Activated CD8-positive, alpha-beta memory T cell treated with anti-CD3 and anti-CD28 coated beads, Interleukin-2, amount 50 U/mL, for 24 hours (primary cell): ENCODE data around the gene GRSF1.
"Not testable (repeated sequence)": the region's sequence is repeated elsewhere in the genome, so short reads cannot be mapped to it uniquely, and the experiment has no call there.

Experiments used
- DNase-seq: peaks from one replicate; pipeline ENCODE4 v3.0.0-alpha.2; 2020; ENCODE audit errors: extremely low read depth

The GRSF1 gene

DNA sequence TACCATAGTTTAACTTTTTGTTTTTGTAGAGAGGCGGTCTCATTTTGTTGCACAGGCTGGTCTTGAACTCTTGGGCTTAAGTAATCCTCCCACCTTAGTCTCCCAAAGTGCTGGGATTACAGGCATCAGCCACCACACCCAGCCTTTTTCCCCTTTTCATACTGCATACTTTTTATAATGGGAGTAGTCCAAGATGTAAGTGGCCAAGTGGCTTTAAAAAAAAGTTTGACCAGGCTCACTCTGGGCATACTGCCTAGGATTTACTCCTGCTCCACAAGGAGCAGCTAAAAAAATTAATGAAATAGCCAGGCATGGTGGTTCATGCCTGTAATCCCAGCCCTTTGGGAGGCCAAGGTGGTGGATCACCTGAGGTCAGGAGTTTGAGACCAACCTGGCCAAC, 6.0 kb downstream of the GRSF1 start:
- no peak for DNase-seq

DNA sequence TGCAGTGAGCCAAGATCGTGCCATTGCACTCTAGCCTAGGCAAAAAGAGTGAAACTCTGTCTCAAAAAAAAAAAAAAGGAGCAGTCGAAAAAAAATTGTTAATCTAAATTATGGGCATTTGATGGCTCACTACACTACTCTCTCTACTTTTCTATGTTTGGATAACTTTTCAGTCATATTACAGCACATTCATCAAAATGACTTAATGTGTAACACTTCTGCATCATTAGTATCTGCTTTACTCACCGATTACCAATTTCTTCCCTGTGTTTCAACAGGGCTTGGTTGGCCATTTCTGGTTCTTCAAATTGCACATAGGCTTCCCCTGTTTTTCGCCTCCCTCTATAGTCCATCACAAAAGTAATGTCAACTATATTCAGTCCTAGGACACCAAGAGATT, 8.4 kb downstream of the GRSF1 start:
- DNase-seq = no peak

DNA sequence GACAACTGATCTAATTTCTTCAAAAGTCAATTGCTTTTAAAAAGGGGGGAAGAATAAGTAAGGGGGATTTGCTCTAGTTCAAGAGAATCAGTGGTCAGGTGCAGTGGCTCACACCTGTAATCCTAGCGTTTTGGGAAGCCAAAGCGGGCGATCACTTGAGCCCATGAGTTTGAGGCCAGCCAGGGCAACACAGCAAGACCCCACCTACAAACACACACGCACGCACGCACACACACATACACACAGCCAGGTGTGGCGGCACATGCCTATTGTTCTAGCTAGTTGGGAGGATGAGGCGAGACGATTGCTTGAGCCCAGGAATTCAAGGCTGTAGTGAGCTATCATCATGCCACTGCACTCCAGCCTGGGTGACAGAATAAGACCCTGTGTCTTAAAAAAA, 9.6 kb downstream of the GRSF1 start:
- no peak for DNase-seq

DNA sequence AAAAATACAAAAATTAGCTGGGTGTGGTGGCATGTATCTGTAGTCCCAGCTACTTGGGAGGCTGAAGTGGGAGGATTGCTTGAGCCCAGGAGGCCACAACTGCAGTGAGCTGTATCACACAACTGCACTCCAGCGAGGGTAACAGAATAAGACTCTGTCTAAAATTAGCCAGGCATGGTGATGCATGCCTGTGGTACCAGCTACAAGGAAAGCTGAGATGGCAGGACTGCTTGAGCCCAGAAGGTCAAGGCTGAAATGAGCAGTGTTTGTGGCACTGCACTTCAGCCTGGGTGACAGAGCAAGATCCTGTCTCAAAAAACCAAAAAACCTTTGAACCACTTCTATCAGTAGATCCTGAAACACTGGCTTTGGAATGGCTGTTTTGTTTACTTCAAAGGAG, 10.2 kb downstream of the GRSF1 start:
- DNase-seq = no peak

DNA sequence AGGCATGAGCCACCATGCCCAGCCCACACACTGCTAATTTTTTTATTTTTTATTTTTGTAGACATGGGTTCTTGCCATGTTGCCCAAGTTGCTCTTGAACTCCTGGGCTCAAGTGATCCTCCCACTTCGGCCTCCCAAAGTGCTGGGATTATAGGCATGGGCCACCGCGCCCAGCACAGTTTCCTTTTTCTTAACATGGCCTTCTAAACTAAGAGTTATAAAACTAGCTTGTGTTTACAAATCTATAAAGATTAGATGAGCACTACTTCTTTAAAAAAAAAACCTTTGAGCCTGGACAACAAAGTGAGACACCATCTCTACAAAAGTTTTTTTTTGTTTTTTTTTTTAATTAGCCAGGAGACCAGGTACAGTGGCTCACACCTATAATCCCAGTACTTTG, 10.7 kb downstream of the GRSF1 start:
- DNase-seq = no peak

DNA sequence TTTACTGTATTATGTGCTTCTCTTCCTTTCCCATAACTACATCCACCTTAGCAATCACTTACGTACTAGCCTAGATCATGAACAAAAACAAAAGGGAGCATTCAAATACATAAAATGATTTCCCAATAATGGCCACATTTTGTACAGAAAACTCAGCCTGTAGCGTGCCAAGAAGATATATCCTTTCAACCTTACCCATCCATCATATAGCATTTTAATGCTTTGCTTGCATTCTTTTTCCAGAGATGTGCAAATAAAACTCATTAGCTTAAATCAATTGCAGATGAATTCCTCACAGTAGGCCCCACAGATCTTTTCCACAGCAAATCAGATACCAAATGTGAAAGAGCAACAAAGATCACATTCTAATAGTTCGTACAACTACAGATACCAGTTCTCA, 20.8 kb downstream of the GRSF1 start:
- no peak for DNase-seq

DNA sequence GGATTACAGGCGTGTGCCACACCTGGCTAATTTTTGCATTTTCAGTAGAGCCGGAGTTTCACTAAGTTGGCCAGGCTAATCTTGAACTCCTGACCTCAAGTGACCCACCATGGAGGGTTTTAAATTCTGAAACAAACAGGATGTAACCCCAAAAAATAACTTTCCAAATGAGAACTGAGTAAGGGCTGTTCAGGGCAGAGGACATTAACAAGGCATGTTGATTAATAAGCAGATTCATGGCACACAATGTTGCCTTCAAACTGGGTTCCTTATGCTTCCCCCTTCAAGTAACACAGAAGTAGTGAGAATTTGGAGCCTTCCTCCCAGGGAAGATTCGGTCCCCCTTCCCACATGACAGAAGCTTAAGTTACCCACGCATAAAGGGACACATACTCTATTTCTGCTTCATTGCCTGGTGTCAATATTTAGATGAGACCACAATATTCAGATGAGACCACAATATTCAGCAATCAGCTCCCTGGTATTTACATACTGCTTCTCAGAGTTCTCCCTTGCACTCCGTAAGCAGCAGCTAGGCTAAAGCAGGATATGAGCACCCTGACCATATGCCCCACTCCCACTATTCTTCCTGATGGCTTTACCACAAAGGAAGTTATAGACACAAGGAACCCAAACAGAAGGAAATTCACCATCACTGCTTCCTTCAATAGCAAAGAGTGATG, 21.4 kb downstream of the GRSF1 start:
- DNase-seq = no peak

DNA sequence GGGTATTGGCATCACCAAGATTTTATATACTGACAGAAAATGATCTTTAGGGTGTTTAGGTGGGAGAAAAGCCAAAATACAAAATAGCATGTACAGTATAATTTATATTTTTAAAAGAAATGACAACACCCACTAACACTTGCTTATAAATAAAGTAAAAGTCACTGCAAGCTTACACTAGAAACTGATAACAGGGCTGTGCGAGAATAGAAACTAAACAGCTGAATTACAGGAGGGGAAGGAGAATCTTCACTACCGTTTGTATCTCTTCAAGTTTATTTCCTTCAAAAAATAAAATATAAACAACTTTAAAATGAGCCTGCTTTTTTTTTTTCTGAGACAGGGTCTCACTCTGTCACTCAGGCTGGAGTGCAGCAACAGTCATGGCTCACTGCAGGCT, 22.8 kb downstream of the GRSF1 start:
- DNase-seq = no peak

DNA sequence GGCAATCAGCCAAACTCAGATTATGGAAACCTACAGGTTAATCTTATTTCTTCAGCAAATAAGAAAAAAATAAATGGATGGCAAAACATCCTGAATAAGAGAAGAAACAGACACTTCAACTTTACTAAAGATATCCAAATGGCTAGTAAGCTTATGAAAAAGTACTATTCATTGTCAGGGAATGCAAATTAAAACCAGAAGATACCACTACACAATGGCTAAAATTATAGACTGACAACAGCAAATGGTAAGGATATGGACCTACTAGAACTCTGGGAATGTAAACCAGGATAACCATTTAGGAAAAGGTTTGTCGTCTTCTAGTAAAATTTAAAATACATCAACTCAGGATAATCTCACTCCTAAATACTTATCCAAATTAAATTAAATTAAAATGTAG, 24.3 kb downstream of the GRSF1 start:
- DNase-seq = no peak

DNA sequence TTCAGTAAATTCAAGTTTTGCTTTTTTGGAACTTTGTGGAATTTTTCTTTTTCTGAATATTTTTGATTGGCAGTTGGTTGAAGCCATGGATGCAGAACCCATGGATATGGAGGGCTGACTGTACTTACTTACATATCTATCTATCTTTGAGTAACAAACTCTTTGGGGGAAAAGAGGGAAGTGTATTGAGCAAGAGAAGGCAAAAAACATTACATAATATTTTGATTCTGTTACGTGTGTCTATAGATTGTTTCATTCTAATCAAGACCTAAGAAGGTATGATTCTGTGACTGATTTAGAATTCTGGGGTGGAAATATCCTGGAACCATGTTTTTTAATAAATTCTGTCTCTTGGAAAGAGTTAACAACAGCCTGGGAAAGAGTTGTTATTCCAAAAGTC, 31.5 kb downstream of the GRSF1 start:
- no peak for DNase-seq

DNA sequence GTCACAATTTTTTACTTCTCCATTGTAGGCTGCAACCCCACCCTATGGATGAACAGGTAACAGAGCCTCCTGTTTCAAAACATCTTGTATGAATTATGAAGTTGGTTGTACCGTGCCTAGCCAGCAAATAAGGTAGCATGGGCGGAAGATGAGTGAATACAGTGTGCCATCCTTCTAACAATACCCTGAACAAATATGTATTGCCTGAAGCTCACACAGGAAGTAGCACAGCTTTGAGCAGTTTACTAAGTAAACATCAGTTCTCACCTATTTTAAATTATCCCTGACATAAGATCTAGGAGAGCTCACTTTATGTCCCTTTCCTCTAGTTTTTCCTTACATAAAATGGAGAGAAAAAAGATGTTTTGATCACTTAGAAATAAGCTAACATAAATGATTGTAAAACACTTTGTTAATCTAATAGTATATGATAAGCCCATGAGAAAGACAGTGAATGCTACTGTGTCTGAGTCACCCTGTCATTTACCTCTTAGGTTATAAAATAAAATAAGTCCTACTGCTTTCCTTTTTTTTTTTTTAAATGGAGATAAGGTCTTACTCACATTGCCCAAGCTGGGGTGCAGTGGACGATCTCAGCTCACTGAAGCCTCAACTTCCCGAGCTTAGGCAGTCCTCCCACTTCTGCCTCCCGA, 36.6 kb downstream of the GRSF1 start:
- no peak for DNase-seq

DNA sequence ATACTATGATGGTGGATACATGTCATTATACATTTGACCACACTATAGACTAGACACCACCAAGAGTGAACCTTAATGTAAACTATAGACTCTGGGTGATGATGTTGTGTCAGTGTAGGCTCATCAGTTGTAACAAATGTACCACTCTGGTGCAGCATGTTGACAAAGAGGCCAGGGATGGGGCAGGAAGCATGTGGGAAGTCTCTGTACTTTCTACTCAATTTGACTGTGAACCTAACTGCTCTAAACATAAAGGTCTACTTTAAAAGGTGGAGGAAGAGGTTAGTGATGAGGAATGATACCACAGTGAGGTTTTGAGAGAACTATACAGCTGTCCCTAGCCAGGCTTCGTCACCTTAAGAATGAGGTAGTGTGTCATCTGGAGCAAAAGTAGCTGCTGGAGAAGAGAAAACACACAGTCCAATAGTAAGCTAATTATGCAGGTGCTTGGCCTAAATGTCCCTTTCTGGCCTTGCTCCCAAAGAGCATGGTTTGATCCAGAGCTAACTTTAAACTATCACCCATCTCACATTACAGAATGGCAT, 38.4 kb downstream of the GRSF1 start:
- no peak for DNase-seq

DNA sequence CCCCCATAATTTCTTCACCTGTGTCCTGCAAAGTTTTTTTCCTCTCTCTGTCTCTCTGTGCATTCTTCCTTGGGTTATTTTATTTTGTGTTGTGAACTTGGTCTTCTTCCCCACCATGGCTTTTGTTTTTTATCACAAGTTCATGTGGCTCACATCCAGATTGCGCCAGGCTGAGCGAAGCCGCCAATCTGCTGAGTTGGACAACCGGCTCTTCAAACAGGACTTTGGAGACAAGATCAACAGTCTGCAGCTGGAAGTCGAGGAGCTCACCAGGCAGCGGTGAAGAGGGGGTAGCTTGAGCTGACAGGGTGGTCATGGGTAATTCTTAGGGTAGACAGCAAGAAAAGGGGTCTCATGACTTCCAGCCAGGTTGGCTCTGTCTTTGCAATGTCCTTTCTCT, 46.1 kb downstream of the GRSF1 start:
- no peak for DNase-seq

DNA sequence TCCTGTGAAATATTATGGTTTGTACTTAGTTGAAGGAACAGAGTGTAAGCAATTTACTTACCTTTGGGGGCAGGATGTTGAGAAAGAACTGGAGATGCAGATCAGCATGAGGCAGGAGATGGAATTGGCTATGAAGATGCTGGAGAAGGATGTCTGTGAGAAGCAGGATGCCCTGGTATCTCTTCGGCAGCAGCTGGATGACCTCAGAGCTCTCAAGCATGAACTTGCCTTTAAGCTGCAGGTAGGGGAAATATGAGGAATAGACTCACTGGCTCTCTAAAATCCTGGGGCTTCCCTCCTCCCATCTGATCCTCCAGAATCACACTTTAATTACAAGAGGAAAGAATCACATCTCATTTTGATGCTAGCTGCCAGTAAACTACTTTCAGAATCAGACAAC, 51.0 kb downstream of the GRSF1 start:
- no peak for DNase-seq

DNA sequence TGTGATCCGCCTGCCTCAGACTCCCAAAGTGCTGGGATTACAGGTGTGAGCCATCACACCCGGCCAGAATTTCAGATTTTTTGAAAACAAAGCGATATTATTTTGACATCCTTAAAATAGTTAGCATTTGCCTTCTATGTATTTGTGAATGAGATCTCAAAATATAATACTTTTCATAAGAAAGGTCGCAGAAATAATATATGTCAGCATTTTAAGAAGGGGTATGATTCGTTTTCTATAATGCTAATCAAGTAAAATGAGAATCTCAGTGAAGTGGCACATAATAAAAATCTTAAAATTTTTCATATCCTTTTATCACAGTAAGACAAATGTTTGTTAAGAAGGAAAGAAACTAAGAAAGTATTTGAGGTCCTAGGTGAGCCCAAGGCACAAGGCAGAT, 52.2 kb downstream of the GRSF1 start:
- no peak for DNase-seq

DNA sequence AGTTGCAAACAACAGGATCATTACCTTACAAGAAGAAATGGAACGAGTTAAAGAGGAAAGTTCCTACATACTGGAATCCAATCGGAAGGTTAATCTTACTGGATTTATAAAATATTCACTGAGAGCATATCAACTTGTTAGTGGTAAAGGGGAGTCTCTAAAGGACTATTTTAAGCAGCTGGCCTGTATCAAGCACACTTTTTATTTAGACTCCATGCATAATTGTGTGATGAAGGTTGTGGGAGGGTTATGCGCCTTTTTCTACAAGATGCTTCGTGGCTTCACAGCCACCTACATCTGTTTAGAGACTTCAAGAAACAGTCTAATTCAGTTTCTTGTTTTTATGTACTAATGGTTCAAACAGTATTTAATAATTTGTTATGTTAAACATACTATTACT, 56.6 kb downstream of the GRSF1 start:
- DNase-seq = no peak

DNA sequence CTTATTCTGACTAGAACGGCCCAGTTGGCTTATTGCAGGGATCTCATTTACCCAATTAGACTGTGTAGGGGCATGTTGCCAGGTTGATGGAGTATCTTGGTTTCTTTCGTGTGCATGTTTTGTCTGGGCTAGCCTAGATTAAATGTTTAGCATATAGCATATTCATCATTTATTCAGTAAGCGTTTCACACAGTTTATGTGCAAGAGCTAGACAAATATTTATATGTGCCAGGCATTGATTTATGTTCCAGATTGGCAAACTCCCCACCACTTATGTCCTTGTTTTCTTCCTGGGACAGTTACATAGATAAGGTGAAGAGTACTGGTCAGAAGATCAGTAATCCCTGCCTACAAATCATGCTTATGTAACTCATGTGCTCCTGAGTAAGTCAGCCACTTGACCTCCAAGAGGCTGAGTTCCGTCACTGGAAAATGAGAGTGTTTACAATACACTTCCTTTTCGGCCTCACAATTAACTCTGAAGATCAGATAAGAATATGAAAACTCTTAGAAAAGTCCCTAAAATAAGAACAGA, 60.7 kb downstream of the GRSF1 start:
- DNase-seq = no peak

DNA sequence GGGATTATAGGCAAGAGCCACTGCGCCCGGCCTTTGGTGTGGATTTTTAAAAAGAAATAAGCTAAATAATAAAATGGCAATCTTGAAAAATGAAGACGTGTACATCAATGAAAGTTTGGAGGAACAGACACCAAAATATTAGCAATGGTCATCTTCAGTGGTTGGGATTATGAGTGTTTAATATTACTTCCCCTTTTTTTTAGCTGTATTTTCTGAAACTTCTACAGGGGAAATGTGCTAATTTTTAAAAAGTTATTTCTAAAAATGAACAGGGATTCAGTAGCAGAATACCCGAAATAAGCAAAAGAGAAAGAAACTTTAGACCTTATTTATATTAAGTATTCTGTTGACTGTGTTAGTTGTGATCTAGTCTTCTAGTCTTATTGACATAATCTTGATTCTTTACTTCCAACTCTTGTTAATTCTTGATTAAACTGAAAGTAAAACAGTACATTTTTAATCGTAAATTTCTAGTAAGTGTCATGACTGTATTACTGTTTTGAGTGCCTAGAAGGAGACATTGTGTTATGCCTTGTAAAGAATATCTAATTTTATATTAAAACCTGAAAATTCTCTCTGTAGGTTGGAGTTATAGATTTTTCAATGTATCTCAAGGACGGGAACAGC, 66.6 kb downstream of the GRSF1 start:
- no peak for DNase-seq

DNA sequence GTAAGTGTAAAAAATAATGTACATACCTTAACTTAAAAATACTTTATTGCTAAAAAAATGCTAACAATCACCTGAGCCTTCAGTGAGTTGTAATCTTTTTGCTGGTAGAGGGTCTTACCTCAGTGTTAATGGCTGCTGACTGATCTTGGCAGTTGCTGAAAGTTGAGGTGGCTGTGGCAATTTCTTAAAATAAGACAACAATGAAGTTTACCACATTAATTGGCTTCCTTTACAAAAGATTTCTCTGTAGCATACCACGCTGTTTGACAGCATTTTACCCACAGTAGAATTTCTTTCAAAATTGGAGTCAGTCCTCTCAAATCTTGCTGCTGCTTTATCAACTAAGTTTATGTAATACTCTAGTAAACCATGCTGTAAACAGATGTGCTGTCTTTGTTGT, 70.3 kb downstream of the GRSF1 start:
- not testable (repeated sequence) for DNase-seq

DNA sequence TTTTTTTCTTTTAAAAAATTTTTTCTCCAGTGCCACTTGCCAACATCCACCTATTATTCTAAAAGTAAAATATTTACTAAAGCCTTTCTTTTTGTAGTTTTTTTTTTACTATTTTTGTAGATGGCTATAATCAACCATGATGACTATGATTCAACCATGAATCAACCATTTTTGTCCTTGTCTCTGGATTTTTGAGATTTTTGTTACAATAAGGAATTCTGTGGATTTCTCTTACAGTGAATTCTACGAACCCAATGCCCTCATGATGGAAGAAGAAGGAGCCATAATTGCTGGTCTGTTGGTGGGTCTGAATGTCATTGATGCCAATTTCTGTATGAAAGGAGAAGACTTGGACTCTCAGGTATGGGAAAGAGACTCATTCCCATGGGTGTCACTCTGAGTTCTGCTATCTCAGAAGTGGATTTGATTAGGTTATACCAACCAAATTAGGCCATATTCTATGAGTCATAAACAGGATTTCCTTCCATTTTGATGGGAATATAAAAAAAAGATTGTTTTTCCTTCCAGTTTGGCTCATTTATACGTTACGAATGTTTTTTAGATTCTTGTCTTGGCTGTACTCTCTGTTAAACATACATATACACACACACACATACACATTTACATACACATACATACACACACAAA, 71.3 kb downstream of the GRSF1 start:
- no peak for DNase-seq
